HepG2 (cell line): ENCODE results near the gene ATRIP. TPM values are rescaled to one million over a fixed set of nuclear protein-coding genes. Genes with fewer than 3 reads are reported as not detected.
A peak's percentile ranks its signal among the peaks of the same experiment; 100 is the strongest.

Source experiments
- ATF7-NPFF ChIP-seq: sonication (generic); formaldehyde crosslinking; IDR thresholded peaks from 2 replicates; pipeline ENCODE4 v1.8.1; 2023; ENCODE audit warnings: mild to moderate bottlenecking, low read depth, missing genetic modification reagents, moderate library complexity
- ATM ChIP-seq: fragments of 450-650 bp; IDR thresholded peaks from 2 replicates; pipeline ENCODE4 v1.7.1; 2017; ENCODE audit warnings: mild to moderate bottlenecking, borderline replicate concordance
- CEBPB ChIP-seq: IDR thresholded peaks from 2 replicates; pipeline ENCODE4 v1.6.1; 2011; ENCODE audit warnings: low read depth, low read length, improper control_type of control experiment, borderline replicate concordance
- FOXM1 ChIP-seq: sonication (generic); formaldehyde crosslinking; IDR thresholded peaks from 2 replicates; pipeline ENCODE4 v1.5.0; 2020; ENCODE audit warnings: missing genetic modification reagents
- HHEX ChIP-seq: IDR thresholded peaks from 2 replicates; pipeline ENCODE4 v1.6.1; 2016; ENCODE audit warnings: control low read depth
- KAT2B ChIP-seq: fragments of 150-350 bp; IDR thresholded peaks from 2 replicates; pipeline ENCODE4 v1.6.1; 2014; ENCODE audit warnings: low read depth, low read length, borderline replicate concordance
- NCOR1 ChIP-seq: fragments of 200-600 bp; sonication (generic); IDR thresholded peaks from 2 replicates; pipeline ENCODE4 v1.7.0; 2017; ENCODE audit warnings: antibody characterized with exemption, low read length, borderline replicate concordance
- NFRKB ChIP-seq: fragments of 450-650 bp; IDR thresholded peaks from 2 replicates; pipeline ENCODE4 v1.6.1; 2017
- NKX3-1 ChIP-seq: sonication (generic); formaldehyde crosslinking; IDR thresholded peaks from 2 replicates; pipeline ENCODE4 v1.5.0; 2020; ENCODE audit warnings: missing genetic modification reagents
- POLR2G ChIP-seq: fragments of 200-400 bp; formaldehyde crosslinking; IDR thresholded peaks from 2 replicates; pipeline ENCODE4 v1.6.1; 2018; ENCODE audit warnings: mild to moderate bottlenecking, low read depth, low read length, moderate library complexity
- PTBP1 ChIP-seq: fragments of 200-400 bp; formaldehyde crosslinking; IDR thresholded peaks from 2 replicates; pipeline ENCODE4 v1.6.1; 2018; ENCODE audit warnings: low read length, low read depth; ENCODE audit not compliant: poor library complexity, severe bottlenecking
- SP1 ChIP-seq, 2 experiments: fragments of 450-650 bp in 1 of 2; sonication (generic) in 1 of 2; formaldehyde crosslinking in 1 of 2; IDR thresholded peaks; 2 replicates each; pipeline versions ENCODE4 v1.4.0 to v1.6.1; 2016 to 2020; ENCODE audit warnings: missing genetic modification reagents in 1 of 2
- ZBTB21 ChIP-seq: sonication (generic); formaldehyde crosslinking; IDR thresholded peaks from 2 replicates; pipeline ENCODE4 v1.4.0; 2020; ENCODE audit warnings: missing genetic modification reagents
- ZKSCAN5 ChIP-seq: sonication (generic); formaldehyde crosslinking; IDR thresholded peaks from 2 replicates; pipeline ENCODE4 v1.5.1; 2020; ENCODE audit warnings: mild to moderate bottlenecking, missing genetic modification reagents
- ZNF205 ChIP-seq: IDR thresholded peaks from 2 replicates; pipeline ENCODE4 v1.6.1; 2018; ENCODE audit warnings: missing biosample characterization, missing genetic modification reagents
- ZNF256 ChIP-seq: sonication (generic); formaldehyde crosslinking; conservative IDR thresholded peaks from 2 replicates; pipeline ENCODE4 v1.4.0; 2020; ENCODE audit warnings: missing genetic modification reagents
- ZNF329 ChIP-seq: sonication (generic); formaldehyde crosslinking; IDR thresholded peaks from 2 replicates; pipeline ENCODE4 v1.9.0; 2021; ENCODE audit warnings: low read depth, mild to moderate bottlenecking, missing genetic modification reagents
- ZNF780A ChIP-seq: sonication (generic); formaldehyde crosslinking; IDR thresholded peaks from 2 replicates; pipeline ENCODE4 v1.8.0; 2022; ENCODE audit warnings: mild to moderate bottlenecking, missing genetic modification reagents, moderate library complexity
- ZSCAN21 ChIP-seq: sonication (generic); formaldehyde crosslinking; IDR thresholded peaks from 2 replicates; pipeline ENCODE4 v1.8.0; 2022; ENCODE audit warnings: mild to moderate bottlenecking, missing genetic modification reagents, moderate library complexity, borderline replicate concordance
- ZSCAN22 ChIP-seq: sonication (generic); formaldehyde crosslinking; IDR thresholded peaks from 2 replicates; pipeline ENCODE4 v1.4.0; 2020; ENCODE audit warnings: mild to moderate bottlenecking, missing genetic modification reagents
- ZSCAN30 ChIP-seq: sonication (generic); formaldehyde crosslinking; IDR thresholded peaks from 2 replicates; pipeline ENCODE4 v1.5.0; 2020; ENCODE audit warnings: mild to moderate bottlenecking, missing genetic modification reagents
- ZZZ3 ChIP-seq: sonication (generic); formaldehyde crosslinking; IDR thresholded peaks from 2 replicates; pipeline ENCODE4 v1.4.0; 2020; ENCODE audit warnings: missing genetic modification reagents, mild to moderate bottlenecking, borderline replicate concordance
- polyA plus RNA-seq, 8 experiments: library from polyadenylated mRNA; depleted of rRNA in 3 of 8; stranded (reverse) in 7 of 8; unstranded in 1 of 8; fragments of >200 nt; fragmentation: Illumina TruSeq in 4 of 8; extraction: Trizol in 4 of 8; gene quantifications; 2 replicates each; pipeline versions ENCODE4 v1.2.1 to v1.2.3, GENCODE V29; 2011 to 2016; ENCODE audit warnings: low read depth in 4 of 8, missing spikeins in 1 of 8, mixed read lengths in 1 of 8; ENCODE audit not compliant: insufficient read depth in 1 of 8
- total RNA-seq, 5 experiments: library from RNA; depleted of rRNA; stranded (reverse); fragments of >200 nt; fragmentation: Illumina TruSeq; extraction: Trizol; gene quantifications; 2 replicates each; pipeline ENCODE4 v1.2.3, GENCODE V29; 2016; ENCODE audit warnings: low read depth in 1 of 5
- TF ChIP-seq, protein P1 (sequence below): sonication (generic); formaldehyde crosslinking; IDR thresholded peaks from 2 replicates; pipeline ENCODE4 v1.8.1; 2023; ENCODE audit warnings: mild to moderate bottlenecking, missing genetic modification reagents
- TF ChIP-seq, protein P2 (sequence below): sonication (generic); formaldehyde crosslinking; IDR thresholded peaks from 2 replicates; pipeline ENCODE4 v1.4.0; 2020; ENCODE audit warnings: mild to moderate bottlenecking, missing genetic modification reagents
- TF ChIP-seq, protein P3 (sequence below): sonication (generic); formaldehyde crosslinking; conservative IDR thresholded peaks from 2 replicates; pipeline ENCODE4 v1.8.0; 2022; ENCODE audit warnings: low read depth, missing genetic modification reagents
- TF ChIP-seq, protein P4 (sequence below): IDR thresholded peaks from 2 replicates; pipeline ENCODE4 v1.6.1; 2016; ENCODE audit warnings: low read depth, borderline replicate concordance

The ATRIP gene
- total and polyA plus RNA-seq, 2 of the 13 experiments (the other 11 are each of a cell fraction or from before 2014, with no cell fraction given) = 5.1 to 12.5 TPM

DNA sequence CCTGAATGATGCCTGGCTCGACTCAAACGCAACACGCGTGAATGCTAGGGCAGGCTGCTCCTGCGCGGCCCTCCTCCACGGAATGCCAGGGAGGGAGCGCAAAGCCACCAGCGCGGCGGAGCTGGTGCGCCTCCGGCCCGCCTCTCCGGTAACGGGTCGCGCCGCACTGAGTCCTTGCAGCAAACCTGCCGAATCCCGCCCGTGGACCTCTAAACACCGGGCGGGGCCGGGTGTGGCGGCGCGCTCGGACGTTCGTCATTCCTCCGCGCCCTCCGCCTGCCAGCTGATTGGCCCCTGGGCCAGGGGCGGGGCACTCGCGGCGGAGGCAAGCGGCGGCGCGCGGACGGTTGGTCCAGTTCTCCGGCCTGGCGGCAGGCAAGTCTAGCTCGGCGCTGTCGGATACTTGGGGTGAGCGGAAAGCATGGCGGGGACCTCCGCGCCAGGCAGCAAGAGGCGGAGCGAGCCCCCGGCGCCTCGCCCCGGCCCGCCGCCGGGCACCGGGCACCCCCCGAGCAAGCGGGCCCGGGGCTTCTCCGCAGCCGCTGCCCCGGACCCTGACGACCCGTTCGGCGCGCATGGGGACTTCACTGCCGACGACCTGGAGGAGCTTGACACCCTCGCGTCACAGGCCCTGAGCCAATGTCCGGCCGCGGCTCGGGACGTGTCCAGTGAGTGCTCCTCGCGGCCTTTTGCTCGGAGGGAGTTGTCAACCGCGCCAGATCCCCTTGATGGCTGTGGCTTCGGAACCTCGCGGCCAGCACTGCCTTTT lies at the start of gene ATRIP (continued):
- TF ChIP-seq PTBP1 (no peak), ZKSCAN5 (CRISPR knock-in tag) (no peak), ZSCAN30 (CRISPR knock-in tag) (no peak), ATM (no peak), KAT2B (no peak), ZSCAN22 (CRISPR knock-in tag) (no peak), FOXM1 (CRISPR knock-in tag) (no peak), ZNF256 (CRISPR knock-in tag) (no peak), HHEX (CRISPR knock-in tag) (no peak), ZNF329 (CRISPR knock-in tag) (peak; percentile 82; the same call in 1 of the 2 replicates), CEBPB (no peak), ZNF205 (CRISPR knock-in tag) (peak; percentile 59; the same call in 1 of the 2 replicates), NFRKB (no peak), ATF7-NPFF (peak; percentile 88), ZSCAN21 (CRISPR knock-in tag) (no peak; the same call in 1 of the 2 replicates), SP1 (IDR thresholded peaks at IDR 0.05) (no peak), SP1 (CRISPR knock-in tag; IDR thresholded peaks at IDR 0.05) (peak; percentile 97), NKX3-1 (CRISPR knock-in tag) (0 out of 2 replicates have a peak, but pooled peaks have one; percentile 35), POLR2G (peak; percentile 96), ZNF780A (CRISPR knock-in tag) (peak; percentile 81; the same call in 1 of the 2 replicates), NCOR1 (no peak), ZZZ3 (CRISPR knock-in tag) (no peak), ZBTB21 (CRISPR knock-in tag) (no peak)
- TF ChIP-seq, protein P1, sequence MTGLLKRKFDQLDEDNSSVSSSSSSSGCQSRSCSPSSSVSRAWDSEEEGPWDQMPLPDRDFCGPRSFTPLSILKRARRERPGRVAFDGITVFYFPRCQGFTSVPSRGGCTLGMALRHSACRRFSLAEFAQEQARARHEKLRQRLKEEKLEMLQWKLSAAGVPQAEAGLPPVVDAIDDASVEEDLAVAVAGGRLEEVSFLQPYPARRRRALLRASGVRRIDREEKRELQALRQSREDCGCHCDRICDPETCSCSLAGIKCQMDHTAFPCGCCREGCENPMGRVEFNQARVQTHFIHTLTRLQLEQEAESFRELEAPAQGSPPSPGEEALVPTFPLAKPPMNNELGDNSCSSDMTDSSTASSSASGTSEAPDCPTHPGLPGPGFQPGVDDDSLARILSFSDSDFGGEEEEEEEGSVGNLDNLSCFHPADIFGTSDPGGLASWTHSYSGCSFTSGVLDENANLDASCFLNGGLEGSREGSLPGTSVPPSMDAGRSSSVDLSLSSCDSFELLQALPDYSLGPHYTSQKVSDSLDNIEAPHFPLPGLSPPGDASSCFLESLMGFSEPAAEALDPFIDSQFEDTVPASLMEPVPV (CRISPR knock-in tag) = 0 out of 2 replicates have a peak, but pooled peaks have one; percentile 31
- TF ChIP-seq, protein P2, sequence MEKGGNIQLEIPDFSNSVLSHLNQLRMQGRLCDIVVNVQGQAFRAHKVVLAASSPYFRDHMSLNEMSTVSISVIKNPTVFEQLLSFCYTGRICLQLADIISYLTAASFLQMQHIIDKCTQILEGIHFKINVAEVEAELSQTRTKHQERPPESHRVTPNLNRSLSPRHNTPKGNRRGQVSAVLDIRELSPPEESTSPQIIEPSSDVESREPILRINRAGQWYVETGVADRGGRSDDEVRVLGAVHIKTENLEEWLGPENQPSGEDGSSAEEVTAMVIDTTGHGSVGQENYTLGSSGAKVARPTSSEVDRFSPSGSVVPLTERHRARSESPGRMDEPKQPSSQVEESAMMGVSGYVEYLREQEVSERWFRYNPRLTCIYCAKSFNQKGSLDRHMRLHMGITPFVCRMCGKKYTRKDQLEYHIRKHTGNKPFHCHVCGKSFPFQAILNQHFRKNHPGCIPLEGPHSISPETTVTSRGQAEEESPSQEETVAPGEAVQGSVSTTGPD (CRISPR knock-in tag) = no peak
- TF ChIP-seq, protein P3, sequence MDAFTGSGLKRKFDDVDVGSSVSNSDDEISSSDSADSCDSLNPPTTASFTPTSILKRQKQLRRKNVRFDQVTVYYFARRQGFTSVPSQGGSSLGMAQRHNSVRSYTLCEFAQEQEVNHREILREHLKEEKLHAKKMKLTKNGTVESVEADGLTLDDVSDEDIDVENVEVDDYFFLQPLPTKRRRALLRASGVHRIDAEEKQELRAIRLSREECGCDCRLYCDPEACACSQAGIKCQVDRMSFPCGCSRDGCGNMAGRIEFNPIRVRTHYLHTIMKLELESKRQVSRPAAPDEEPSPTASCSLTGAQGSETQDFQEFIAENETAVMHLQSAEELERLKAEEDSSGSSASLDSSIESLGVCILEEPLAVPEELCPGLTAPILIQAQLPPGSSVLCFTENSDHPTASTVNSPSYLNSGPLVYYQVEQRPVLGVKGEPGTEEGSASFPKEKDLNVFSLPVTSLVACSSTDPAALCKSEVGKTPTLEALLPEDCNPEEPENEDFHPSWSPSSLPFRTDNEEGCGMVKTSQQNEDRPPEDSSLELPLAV (CRISPR knock-in tag) = no peak
- TF ChIP-seq, protein P4, sequence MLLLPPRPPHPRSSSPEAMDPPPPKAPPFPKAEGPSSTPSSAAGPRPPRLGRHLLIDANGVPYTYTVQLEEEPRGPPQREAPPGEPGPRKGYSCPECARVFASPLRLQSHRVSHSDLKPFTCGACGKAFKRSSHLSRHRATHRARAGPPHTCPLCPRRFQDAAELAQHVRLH (CRISPR knock-in tag) = peak; percentile 68; the same call in 1 of the 2 replicates
